Activated CD8-positive, alpha-beta T cell treated with anti-CD3 and anti-CD28 coated beads for 36 hours (primary cell): ENCODE measurements around the gene ADGRV1. TPM values are rescaled to one million over a fixed set of nuclear protein-coding genes. Genes with fewer than 3 reads are reported as not detected.

Source experiments
- ATAC-seq: fragments of 200-7000 bp; cut with Tn5 transposase; one replicate; pipeline ENCODE4 v1.10.0; 2021; ENCODE audit warnings: mild to moderate bottlenecking, moderate library complexity
- CTCF ChIA-PET: fragments of 350-600 bp; sonication (Branson Sonifier 250); formaldehyde crosslinking; loops from one replicate; lab custom pipeline; 2021; ENCODE audit warnings: antibody characterized with exemption; lab: Charles Lee
- POLR2A ChIA-PET: fragments of 350-600 bp; sonication (Branson Sonifier 250); formaldehyde crosslinking; loops from one replicate; lab custom pipeline; 2021; ENCODE audit warnings: antibody characterized with exemption; lab: Charles Lee
- DNase-seq: peaks from one replicate; pipeline ENCODE4 v3.0.0-alpha.2; 2020
- H3K27ac Mint-ChIP-seq: one replicate; pipeline ENCODE4 v1.8.0; 2021; ENCODE audit warnings: mild to moderate bottlenecking, mixed read lengths
- H3K27me3 Mint-ChIP-seq: one replicate; pipeline ENCODE4 v1.8.0; 2021; ENCODE audit warnings: mixed read lengths
- H3K36me3 Mint-ChIP-seq: one replicate; pipeline ENCODE4 v1.8.0; 2021; ENCODE audit warnings: low read depth, mixed read lengths
- H3K4me1 Mint-ChIP-seq: one replicate; pipeline ENCODE4 v1.8.0; 2021; ENCODE audit warnings: low read depth, mixed read lengths
- H3K4me3 Mint-ChIP-seq: one replicate; pipeline ENCODE4 v1.8.0; 2021; ENCODE audit warnings: mild to moderate bottlenecking, moderate library complexity, mixed read lengths
- H3K9me3 Mint-ChIP-seq: one replicate; pipeline ENCODE4 v1.8.0; 2021; ENCODE audit warnings: mixed read lengths
- intact Hi-C: fragments of 100-400 bp; cut with micrococcal nuclease; formaldehyde crosslinking; loops from one replicate; pipeline ENCODE4 v1.10.0; 2022
- total RNA-seq, 2 experiments: library from RNA; stranded (reverse); gene quantifications; one replicate each; pipeline ENCODE4 v1.2.3, GENCODE V29; 2021
- TF ChIP-seq, protein P1 (sequence below): fragments of 200-600 bp; IDR thresholded peaks from one replicate; pipeline ENCODE4 v1.8.0; 2022; ENCODE audit warnings: antibody characterized with exemption, mild to moderate bottlenecking

ADGRV1 gene
- total RNA-seq, 2 experiments from 2014 or later: 0.18 TPM; not detected in 1

DNA sequence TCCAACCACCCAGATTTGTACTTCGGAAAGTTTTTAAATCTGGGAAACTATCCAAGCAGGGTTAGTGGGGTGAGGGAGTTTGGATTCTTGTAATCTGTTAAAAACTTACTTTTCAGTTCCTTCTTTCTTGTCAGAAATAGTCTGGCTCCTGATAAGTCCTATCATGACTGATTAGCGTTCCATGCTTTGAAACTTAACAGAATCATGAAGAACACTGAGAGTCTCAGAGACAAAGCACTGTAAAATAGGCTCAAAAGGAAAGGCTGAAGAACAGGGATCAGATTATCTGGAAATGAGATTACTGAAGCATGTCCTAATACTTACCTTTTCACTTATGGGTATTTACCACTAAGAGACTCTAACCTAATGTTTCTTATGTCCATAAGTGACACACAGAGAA lies 582.1 kb downstream of the ADGRV1 start:
- Mint-ChIP-seq H3K4me1 (peaks cover 14% of the 10 kb centered on the region), H3K27me3 (peaks cover 6% of the 10 kb centered on the region), H3K36me3 (no peaks in the 10 kb centered on the region), H3K27ac (no peak overlapping the region), H3K4me3 (no peak overlapping the region), H3K9me3 (no peaks in the 10 kb centered on the region)
- no peak for ATAC-seq
- DNase-seq: no peak
- ChIA-PET POLR2A (no interaction called here), CTCF (no interaction called here)
- TF ChIP-seq, protein P1, sequence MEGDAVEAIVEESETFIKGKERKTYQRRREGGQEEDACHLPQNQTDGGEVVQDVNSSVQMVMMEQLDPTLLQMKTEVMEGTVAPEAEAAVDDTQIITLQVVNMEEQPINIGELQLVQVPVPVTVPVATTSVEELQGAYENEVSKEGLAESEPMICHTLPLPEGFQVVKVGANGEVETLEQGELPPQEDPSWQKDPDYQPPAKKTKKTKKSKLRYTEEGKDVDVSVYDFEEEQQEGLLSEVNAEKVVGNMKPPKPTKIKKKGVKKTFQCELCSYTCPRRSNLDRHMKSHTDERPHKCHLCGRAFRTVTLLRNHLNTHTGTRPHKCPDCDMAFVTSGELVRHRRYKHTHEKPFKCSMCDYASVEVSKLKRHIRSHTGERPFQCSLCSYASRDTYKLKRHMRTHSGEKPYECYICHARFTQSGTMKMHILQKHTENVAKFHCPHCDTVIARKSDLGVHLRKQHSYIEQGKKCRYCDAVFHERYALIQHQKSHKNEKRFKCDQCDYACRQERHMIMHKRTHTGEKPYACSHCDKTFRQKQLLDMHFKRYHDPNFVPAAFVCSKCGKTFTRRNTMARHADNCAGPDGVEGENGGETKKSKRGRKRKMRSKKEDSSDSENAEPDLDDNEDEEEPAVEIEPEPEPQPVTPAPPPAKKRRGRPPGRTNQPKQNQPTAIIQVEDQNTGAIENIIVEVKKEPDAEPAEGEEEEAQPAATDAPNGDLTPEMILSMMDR: no peak
- intact Hi-C loops: no loop called here

DNA sequence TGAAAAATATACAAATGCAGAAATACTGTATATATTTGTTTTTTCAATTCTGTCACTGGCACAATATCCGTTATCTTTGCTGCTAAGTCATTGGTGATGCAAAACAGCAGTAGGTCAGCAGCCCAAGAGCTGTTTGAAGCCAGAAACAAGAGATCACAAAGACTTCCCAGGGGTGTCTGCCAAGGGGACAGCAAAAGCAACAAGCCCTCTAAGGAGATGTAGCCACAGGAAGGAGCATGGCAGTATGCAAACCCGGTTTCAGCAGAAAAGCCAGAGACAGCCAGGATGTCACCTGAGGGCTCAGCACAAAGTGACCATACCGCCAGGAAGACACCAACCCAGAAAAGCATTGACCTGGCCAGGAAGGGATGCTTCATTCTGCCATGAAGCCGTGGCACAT lies 583.0 kb downstream of the ADGRV1 start:
- no peaks in the 10 kb centered on the region for H3K36me3 Mint-ChIP-seq

GRCh38 chr5:91142386-91142785 lies 583.8 kb downstream of the ADGRV1 start:
- intact Hi-C loops: no loop called here
- no peak for ATAC-seq
- Mint-ChIP-seq H3K36me3 (no peaks in the 10 kb centered on the region), H3K9me3 (no peaks in the 10 kb centered on the region), H3K27ac (no peak overlapping the region), H3K4me1 (peaks cover 7% of the 10 kb centered on the region), H3K27me3 (peaks cover 3% of the 10 kb centered on the region), H3K4me3 (no peak overlapping the region)
- ChIA-PET POLR2A (no interaction called here), CTCF (interaction anchor here (0.6 to 1.6 kb wide), 3 partner anchors 10 to 242 kb away, joined by 3 to 5 read pairs (median 4); no protein-coding TSS in a partner anchor)
- no peak for DNase-seq
- TF ChIP-seq, protein P1: no peak

More for the DNA sequence above, 583.0 kb downstream of the ADGRV1 start:
- ChIA-PET POLR2A (no interaction called here), CTCF (interaction anchor here (0.6 to 1.0 kb wide), 2 partner anchors 41 to 243 kb away, joined by 3 to 5 read pairs; no protein-coding TSS in a partner anchor)
- Mint-ChIP-seq H3K4me3 (no peak overlapping the region), H3K27ac (no peak overlapping the region), H3K9me3 (no peaks in the 10 kb centered on the region), H3K27me3 (peaks cover 6% of the 10 kb centered on the region), H3K4me1 (peaks cover 7% of the 10 kb centered on the region)
- TF ChIP-seq, protein P1: no peak
- intact Hi-C loops: no loop called here
- no peak for DNase-seq
- ATAC-seq: no peak

- Mint-ChIP-seq H3K4me3 (no peak overlapping the region), H3K27ac (no peak overlapping the region), H3K27me3 (peaks cover 3% of the 10 kb centered on the region), H3K9me3 (no peaks in the 10 kb centered on the region), H3K36me3 (no peaks in the 10 kb centered on the region), H3K4me1 (peaks cover 7% of the 10 kb centered on the region)
- DNase-seq (no peak), ATAC-seq (no peak)
- intact Hi-C loops: no loop called here
- POLR2A ChIA-PET: no interaction called here
- TF ChIP-seq, protein P1: no peak
- CTCF ChIA-PET: interaction anchor here (1.6 kb wide), 1 partner anchor 9 kb away, joined by 4 read pairs; no protein-coding TSS in a partner anchor
These were observed 584.2 kb downstream of the ADGRV1 start for GRCh38 chr5:91142819-91143218.

DNA sequence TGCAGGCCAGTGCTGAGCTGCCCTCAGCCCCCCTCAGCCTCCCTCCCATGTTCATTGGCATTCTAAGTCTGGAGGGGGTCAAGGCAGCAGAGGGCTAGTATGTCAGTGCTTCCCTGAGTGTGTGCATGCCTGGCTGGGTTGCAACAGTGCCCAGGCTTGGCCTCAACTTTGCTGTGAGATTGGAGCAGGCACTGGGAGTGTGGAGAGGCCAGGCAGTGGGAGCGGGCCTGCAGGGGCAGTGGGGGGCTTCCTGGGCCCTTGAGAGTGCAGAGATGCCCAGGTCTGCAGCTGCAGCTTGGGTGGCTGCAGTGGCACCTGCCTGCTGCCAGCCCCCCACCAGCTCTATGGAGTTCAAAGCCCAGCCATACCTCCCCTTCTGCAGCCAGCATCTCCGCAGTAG lies 585.2 kb downstream of the ADGRV1 start:
- ChIA-PET POLR2A (no interaction called here), CTCF (interaction anchor here (1.6 kb wide), 1 partner anchor 8 kb away, joined by 4 read pairs; no protein-coding TSS in a partner anchor)
- H3K27me3 Mint-ChIP-seq: peaks cover 4% of the 10 kb centered on the region
- H3K36me3 Mint-ChIP-seq: no peaks in the 10 kb centered on the region
- H3K9me3 Mint-ChIP-seq: no peaks in the 10 kb centered on the region
- no peak for ATAC-seq
- peaks cover 7% of the 10 kb centered on the region for H3K4me1 Mint-ChIP-seq
- no peak overlapping the region for H3K4me3 Mint-ChIP-seq
- intact Hi-C loops: no loop called here
- TF ChIP-seq, protein P1: no peak
- DNase-seq: no peak
- no peak overlapping the region for H3K27ac Mint-ChIP-seq
